ENCODE data around the gene TMEM87A.

TMEM87A gene

GRCh38 chr15:42171795-42172194 is 101.4 kb downstream of the TMEM87A start:
- Histone ChIP-seq H3K36me3 (peaks cover 100% of the 10 kb centered on the region), H3K27ac (no peak overlapping the region), H3K4me1 (ENCODE audit: control insufficient read depth in 1 of 2, insufficient read depth in 1 of 2, low read depth in 1 of 2, low read length in 1 of 2) (no peaks in the 10 kb centered on the region), H3K4me3 (ENCODE audit: low read depth in 1 of 2, low read length in 1 of 2) (no peak overlapping the region), H3K27me3 (no peaks in the 10 kb centered on the region), H3K9me3 (no peaks in the 10 kb centered on the region)
- no peak for TF ChIP-seq CTCF (IDR thresholded peaks at IDR 0.05)

- no peak for TF ChIP-seq CTCF (IDR thresholded peaks at IDR 0.05)
- no peak overlapping the region for H3K4me3 ChIP-seq (ENCODE audit: low read depth in 1 of 2, low read length in 1 of 2)
- H3K36me3 ChIP-seq: peaks cover 100% of the 10 kb centered on the region
- no peaks in the 10 kb centered on the region for H3K27me3 ChIP-seq
- no peaks in the 10 kb centered on the region for H3K9me3 ChIP-seq
- no peak overlapping the region for H3K27ac ChIP-seq
- H3K4me1 ChIP-seq (ENCODE audit: control insufficient read depth in 1 of 2, insufficient read depth in 1 of 2, low read depth in 1 of 2, low read length in 1 of 2): no peaks in the 10 kb centered on the region
Observed at GRCh38 chr15:42171122-42171521, 102.1 kb downstream of the TMEM87A start.

GRCh38 chr15:42166225-42166940 is 106.8 kb downstream of the TMEM87A start:
- H3K27ac ChIP-seq: no peak overlapping the region
- TF ChIP-seq CTCF (IDR thresholded peaks at IDR 0.05): no peak

GRCh38 chr15:42165106-42165505 is 108.1 kb downstream of the TMEM87A start:
- no peak overlapping the region for H3K4me3 ChIP-seq (ENCODE audit: low read depth in 1 of 2, low read length in 1 of 2)
- no peaks in the 10 kb centered on the region for H3K27me3 ChIP-seq
- H3K27ac ChIP-seq: no peak overlapping the region
- peaks cover 100% of the 10 kb centered on the region for H3K36me3 ChIP-seq
- no peak for TF ChIP-seq CTCF (IDR thresholded peaks at IDR 0.05)
- H3K4me1 ChIP-seq (ENCODE audit: control insufficient read depth in 1 of 2, insufficient read depth in 1 of 2, low read depth in 1 of 2, low read length in 1 of 2): peaks cover 0 to 4% of the 10 kb centered on the region in 2 experiments
- no peaks in the 10 kb centered on the region for H3K9me3 ChIP-seq

More at GRCh38 chr15:42166225-42166940, 106.8 kb downstream of the TMEM87A start:
- Histone ChIP-seq H3K4me3 (ENCODE audit: low read depth in 1 of 2, low read length in 1 of 2) (no peak overlapping the region), H3K36me3 (peaks cover 100% of the 10 kb centered on the region), H3K9me3 (no peaks in the 10 kb centered on the region), H3K4me1 (ENCODE audit: control insufficient read depth in 1 of 2, insufficient read depth in 1 of 2, low read depth in 1 of 2, low read length in 1 of 2) (peaks cover 0 to 4% of the 10 kb centered on the region in 2 experiments), H3K27me3 (no peaks in the 10 kb centered on the region)

GRCh38 chr15:42163947-42164550 is 109.2 kb downstream of the TMEM87A start:
- TF ChIP-seq CTCF (IDR thresholded peaks at IDR 0.05): no peak
- H3K9me3 ChIP-seq: no peaks in the 10 kb centered on the region
- peaks cover 0 to 4% of the 10 kb centered on the region in 2 experiments for H3K4me1 ChIP-seq (ENCODE audit: control insufficient read depth in 1 of 2, insufficient read depth in 1 of 2, low read depth in 1 of 2, low read length in 1 of 2)
- peaks cover 100% of the 10 kb centered on the region for H3K36me3 ChIP-seq
- no peak overlapping the region for H3K27ac ChIP-seq
- no peak overlapping the region for H3K4me3 ChIP-seq (ENCODE audit: low read depth in 1 of 2, low read length in 1 of 2)
- no peaks in the 10 kb centered on the region for H3K27me3 ChIP-seq
